ENCODE measurements around the gene PRR5.

The PRR5 gene

GRCh38 chr22:44777364-44777755 lies 75.4 kb downstream of the PRR5 start:
- TF ChIP-seq, protein P1, sequence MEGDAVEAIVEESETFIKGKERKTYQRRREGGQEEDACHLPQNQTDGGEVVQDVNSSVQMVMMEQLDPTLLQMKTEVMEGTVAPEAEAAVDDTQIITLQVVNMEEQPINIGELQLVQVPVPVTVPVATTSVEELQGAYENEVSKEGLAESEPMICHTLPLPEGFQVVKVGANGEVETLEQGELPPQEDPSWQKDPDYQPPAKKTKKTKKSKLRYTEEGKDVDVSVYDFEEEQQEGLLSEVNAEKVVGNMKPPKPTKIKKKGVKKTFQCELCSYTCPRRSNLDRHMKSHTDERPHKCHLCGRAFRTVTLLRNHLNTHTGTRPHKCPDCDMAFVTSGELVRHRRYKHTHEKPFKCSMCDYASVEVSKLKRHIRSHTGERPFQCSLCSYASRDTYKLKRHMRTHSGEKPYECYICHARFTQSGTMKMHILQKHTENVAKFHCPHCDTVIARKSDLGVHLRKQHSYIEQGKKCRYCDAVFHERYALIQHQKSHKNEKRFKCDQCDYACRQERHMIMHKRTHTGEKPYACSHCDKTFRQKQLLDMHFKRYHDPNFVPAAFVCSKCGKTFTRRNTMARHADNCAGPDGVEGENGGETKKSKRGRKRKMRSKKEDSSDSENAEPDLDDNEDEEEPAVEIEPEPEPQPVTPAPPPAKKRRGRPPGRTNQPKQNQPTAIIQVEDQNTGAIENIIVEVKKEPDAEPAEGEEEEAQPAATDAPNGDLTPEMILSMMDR (IDR thresholded peaks at IDR 0.05; ENCODE audit: control extremely low read depth, extremely low read depth, low read depth, missing control alignments) = no peak
- no peak for DNase-seq (ENCODE audit: extremely low spot score)
- ChIA-PET CTCF (no interaction called here), POLR2A (no interaction called here)

- CTCF ChIA-PET = no interaction called here
- no peak for DNase-seq (ENCODE audit: extremely low spot score)
- POLR2A ChIA-PET = no interaction called here
- TF ChIP-seq, protein P1 (IDR thresholded peaks at IDR 0.05; ENCODE audit: control extremely low read depth, extremely low read depth, low read depth, missing control alignments) = no peak
These were observed 79.0 kb downstream of the PRR5 start for GRCh38 chr22:44780876-44781449.

DNA sequence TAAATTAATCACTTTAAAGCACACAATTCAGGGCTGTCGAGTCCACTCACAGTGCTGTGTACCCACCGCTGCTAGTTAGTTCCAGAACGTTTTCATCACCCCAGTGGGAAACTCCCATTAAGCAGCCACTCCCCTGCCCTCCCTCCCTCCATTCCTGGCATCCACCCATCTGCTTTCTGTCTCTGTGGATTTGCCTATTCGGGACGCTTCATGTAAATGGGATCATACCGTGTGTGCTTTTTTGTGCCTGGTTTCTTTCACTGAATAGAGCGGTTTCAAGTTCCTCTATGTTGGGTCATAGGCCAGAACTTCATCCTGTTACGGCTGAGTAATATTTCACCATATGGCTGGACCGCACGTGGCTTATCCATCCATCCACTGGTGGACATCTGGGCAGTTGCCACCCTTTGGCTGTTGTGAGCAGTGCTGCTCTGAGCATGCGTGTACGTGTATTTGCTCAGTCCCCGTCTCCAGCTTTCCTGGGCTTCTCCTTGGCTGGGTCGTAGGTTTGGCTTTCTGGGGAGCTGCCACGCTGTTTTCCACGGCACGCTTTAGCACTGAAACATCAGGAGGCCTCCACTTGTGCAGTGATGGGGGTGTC lies 80.5 kb downstream of the PRR5 start:
- DNase-seq (ENCODE audit: extremely low spot score) = no peak
- ChIA-PET POLR2A (no interaction called here), CTCF (no interaction called here)
- TF ChIP-seq, protein P1 (IDR thresholded peaks at IDR 0.05; ENCODE audit: control extremely low read depth, extremely low read depth, low read depth, missing control alignments) = no peak

- DNase-seq (ENCODE audit: extremely low spot score) = no peak
- POLR2A ChIA-PET = no interaction called here
- TF ChIP-seq, protein P1 (IDR thresholded peaks at IDR 0.05; ENCODE audit: control extremely low read depth, extremely low read depth, low read depth, missing control alignments) = no peak
- CTCF ChIA-PET = no interaction called here
These were observed 81.1 kb downstream of the PRR5 start for GRCh38 chr22:44783091-44783490.

GRCh38 chr22:44783581-44783980 lies 81.6 kb downstream of the PRR5 start:
- DNase-seq (ENCODE audit: extremely low spot score) = no peak
- ChIA-PET CTCF (no interaction called here), POLR2A (no interaction called here)
- TF ChIP-seq, protein P1 (IDR thresholded peaks at IDR 0.05; ENCODE audit: control extremely low read depth, extremely low read depth, low read depth, missing control alignments) = no peak

- POLR2A ChIA-PET = no interaction called here
- TF ChIP-seq, protein P1 (IDR thresholded peaks at IDR 0.05; ENCODE audit: control extremely low read depth, extremely low read depth, low read depth, missing control alignments) = no peak
- CTCF ChIA-PET = no interaction called here
- DNase-seq (ENCODE audit: extremely low spot score) = no peak
These were observed 84.1 kb downstream of the PRR5 start for GRCh38 chr22:44786136-44786535.
